ENCODE data around the gene C1orf50. TPM values are rescaled to one million over a fixed set of nuclear protein-coding genes. Genes with fewer than 3 reads are reported as not detected.

The C1orf50 gene
- total and polyA plus RNA-seq, 8 donors = 1.6 to 3.5 (median 2.6) TPM

DNA sequence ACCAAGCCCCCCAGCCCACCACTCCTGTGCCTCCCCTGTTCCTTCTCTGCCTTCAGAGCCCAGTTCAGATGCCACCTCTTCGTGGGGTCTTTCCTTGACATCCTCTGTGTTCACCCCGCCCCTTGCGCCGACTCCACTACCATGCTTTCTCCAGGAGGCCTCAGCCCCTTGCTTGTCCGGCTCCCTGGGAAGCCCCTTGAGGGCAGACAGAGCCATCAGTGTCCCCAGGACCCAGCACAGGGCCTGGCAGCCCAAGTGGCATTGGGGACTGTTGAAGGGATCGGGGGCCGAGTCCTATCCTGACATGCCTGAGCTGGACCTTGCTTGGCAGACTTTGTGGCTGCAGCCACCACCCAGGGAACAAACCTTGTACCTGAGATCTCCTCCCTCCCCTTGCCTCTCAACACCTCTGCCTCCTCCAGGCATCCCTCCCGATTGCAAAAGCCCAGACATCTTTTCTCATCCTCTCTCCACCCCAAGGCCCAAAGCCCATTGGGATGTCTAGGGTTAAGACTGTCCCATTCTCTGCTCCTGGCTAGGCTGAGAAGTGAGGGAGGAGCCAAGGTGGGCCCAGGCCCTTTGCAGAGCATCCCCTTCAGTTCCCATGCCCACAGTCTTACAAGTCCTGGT, 30.4 kb upstream of the C1orf50 start:
- no peak for DNase-seq
- WGBS, 2 donors = 88 to 97% methylated on average over 7 to 8 of the region's 8 CpGs
- intact Hi-C loops (cut with DNase I) = no loop called here
- Histone ChIP-seq H3K27ac (no peak overlapping the region), H3K27me3 (no peaks in the 10 kb centered on the region), H3K9me3 (no peaks in the 10 kb centered on the region), H3K36me3 (no peaks in the 10 kb centered on the region), H3K4me3 (no peak overlapping the region), H3K4me1 (no peaks in the 10 kb centered on the region)
- no peak for FAIRE-seq
- no peak for ATAC-seq
- TF ChIP-seq, protein P1, sequence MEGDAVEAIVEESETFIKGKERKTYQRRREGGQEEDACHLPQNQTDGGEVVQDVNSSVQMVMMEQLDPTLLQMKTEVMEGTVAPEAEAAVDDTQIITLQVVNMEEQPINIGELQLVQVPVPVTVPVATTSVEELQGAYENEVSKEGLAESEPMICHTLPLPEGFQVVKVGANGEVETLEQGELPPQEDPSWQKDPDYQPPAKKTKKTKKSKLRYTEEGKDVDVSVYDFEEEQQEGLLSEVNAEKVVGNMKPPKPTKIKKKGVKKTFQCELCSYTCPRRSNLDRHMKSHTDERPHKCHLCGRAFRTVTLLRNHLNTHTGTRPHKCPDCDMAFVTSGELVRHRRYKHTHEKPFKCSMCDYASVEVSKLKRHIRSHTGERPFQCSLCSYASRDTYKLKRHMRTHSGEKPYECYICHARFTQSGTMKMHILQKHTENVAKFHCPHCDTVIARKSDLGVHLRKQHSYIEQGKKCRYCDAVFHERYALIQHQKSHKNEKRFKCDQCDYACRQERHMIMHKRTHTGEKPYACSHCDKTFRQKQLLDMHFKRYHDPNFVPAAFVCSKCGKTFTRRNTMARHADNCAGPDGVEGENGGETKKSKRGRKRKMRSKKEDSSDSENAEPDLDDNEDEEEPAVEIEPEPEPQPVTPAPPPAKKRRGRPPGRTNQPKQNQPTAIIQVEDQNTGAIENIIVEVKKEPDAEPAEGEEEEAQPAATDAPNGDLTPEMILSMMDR (IDR thresholded peaks at IDR 0.05) = no peak

DNA sequence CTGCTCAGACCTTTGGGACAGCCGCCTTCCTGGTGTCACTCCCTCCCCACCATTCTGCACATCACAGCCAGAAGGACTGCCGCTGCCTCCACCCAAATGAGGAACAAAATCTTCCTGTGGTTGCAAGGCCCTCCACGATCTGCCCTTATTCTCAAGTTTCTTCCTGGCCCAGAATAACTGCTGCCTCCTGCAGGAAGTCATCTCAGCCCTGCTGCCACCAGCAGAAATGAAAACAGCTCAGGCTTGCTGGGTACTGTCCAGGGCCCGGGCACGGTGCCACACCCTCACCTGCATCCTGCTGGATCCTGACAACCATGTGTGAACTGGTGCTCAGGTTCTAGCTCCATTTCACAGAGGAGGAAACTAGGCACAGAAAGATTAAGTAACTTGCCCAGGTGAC, 29.8 kb upstream of the C1orf50 start:
- Histone ChIP-seq H3K4me1 (no peaks in the 10 kb centered on the region), H3K9me3 (no peaks in the 10 kb centered on the region), H3K27me3 (no peaks in the 10 kb centered on the region), H3K36me3 (no peaks in the 10 kb centered on the region), H3K27ac (no peak overlapping the region), H3K4me3 (no peak overlapping the region)
- peak; percentile 60 to 87 (median 76) for DNase-seq
- TF ChIP-seq, protein P1 (IDR thresholded peaks at IDR 0.05) = no peak
- intact Hi-C loops (cut with DNase I) = no loop called here
- peak; percentile 72 to 91 (median 88) for ATAC-seq
- 33 to 38% methylated on average over 5 of the region's 5 CpGs for WGBS, 2 donors
- no peak for FAIRE-seq

DNA sequence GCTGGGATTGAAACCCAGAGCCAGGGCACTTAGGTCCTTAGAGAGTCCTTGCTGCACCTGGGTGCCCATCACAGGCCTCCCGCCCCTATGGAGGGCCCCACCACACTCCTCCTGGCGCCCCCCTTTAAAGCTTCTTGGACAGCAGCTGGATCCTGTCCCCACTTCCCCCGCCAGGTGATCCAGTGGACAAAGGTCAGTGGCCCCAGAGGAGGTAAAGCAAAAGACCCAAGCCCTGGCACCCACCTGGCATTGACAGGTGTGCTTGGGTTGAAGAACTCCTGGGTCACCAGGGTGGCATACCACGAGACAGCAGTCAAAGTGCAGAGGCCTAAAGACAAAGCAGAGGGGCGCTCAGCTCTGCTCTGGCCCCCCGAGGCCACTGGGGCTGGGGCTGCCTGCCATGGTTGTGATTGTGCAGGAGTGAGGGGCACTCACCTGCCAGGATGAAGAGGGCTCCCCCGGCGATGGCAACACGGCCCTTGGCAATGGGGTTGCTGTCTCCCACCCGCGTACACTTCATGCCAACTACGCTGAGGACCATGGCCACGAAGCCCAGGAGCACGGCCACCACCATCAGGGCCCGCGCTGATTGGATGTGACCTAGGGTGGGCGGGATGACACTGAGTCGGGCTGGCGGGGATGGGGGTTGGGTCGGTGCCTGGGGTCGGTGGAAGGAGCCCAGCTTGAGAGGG, 28.9 kb upstream of the C1orf50 start:
- Histone ChIP-seq H3K4me3 (no peak overlapping the region), H3K27ac (no peak overlapping the region), H3K27me3 (no peaks in the 10 kb centered on the region), H3K4me1 (no peaks in the 10 kb centered on the region), H3K9me3 (no peaks in the 10 kb centered on the region), H3K36me3 (no peaks in the 10 kb centered on the region)
- ATAC-seq = no peak
- TF ChIP-seq, protein P1 (IDR thresholded peaks at IDR 0.05) = no peak
- DNase-seq = peak in 1 of 6 donors; percentile 72
- intact Hi-C loops (cut with DNase I) = no loop called here
- 85% methylated on average over 21 of the region's 21 CpGs for WGBS, 2 donors
- FAIRE-seq = no peak

DNA sequence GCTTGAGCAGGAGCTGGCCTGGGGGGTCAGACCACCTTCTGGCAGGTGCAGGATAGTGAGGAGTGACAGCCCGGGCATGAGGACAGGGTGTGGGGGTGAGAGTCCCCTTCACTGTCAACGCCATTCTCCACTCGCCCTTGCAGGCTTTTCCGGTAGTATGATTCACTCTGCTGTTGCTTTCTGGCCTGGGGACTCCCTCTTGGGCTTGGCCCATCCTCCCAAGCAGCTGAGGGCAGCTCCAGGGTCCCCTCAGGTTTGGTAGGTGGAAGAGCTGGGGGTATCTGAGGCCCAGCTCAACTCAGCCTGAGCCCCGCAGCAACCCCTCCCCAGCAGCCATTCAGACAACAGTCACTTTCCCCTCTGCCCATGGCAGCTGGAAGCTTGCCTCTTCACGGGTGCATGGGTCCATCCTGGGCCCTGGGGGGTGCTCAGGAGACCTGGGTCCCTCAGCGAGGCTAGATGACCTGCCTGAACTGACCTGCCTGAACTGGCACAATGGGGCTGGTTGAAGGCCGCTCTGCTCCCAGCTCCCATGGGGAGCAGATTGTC, 28.3 kb upstream of the C1orf50 start:
- no peaks in the 10 kb centered on the region for H3K36me3 ChIP-seq
- FAIRE-seq (no peak), DNase-seq (no peak), ATAC-seq (no peak)
- no peaks in the 10 kb centered on the region for H3K9me3 ChIP-seq
- no peak overlapping the region for H3K27ac ChIP-seq
- intact Hi-C loops (cut with DNase I) = no loop called here
- no peak overlapping the region for H3K4me3 ChIP-seq
- H3K27me3 ChIP-seq = no peaks in the 10 kb centered on the region
- WGBS, 2 donors = 82% methylated on average over 8 of the region's 8 CpGs
- no peaks in the 10 kb centered on the region for H3K4me1 ChIP-seq
- TF ChIP-seq, protein P1 (IDR thresholded peaks at IDR 0.05) = no peak

Measured in pancreas (tissue), 10 donors.